ENCODE data around the gene MAN1A1.
"Not testable (repeated sequence)": the region's sequence is repeated elsewhere in the genome, so short reads cannot be mapped to it uniquely, and the experiment has no call there.

Gene MAN1A1

GRCh38 chr6:119349361-119350201 lies at the start of gene MAN1A1:
Gene MAN1A1, minus strand, starts transcription at chr6:119349761. Its CDS starts 696 bp downstream, at chr6:119349065.
- peak; percentile 74 for DNase-seq

- DNase-seq: no peak
These were observed 45.6 kb upstream of the MAN1A1 start for GRCh38 chr6:119395192-119395591.

DNA sequence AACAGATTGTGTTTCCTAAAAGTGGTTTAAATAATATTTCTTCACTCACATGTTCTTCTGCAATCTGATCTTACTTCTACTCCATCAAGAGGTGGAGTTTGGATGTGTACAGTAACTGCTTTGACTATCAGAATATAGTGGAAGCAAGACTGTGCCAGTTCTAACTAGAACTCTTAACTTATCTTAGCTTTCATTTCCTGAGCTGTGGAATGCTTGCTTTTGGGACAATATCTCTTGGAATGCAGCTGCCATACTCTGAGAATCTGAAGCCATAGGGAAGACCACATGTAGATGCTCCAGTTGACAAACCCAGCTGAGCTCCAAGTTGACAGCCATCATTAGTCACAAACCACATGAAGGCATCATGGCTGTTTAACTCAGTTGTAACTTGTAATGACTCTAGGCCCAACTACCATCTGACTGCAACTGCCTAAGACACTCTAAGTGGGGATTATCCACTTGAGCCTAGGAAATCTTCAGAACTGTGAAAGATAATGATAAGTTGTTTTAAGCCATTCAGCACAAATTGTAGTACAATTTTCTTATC lies 40.8 kb upstream of the MAN1A1 start:
- DNase-seq: no peak

DNA sequence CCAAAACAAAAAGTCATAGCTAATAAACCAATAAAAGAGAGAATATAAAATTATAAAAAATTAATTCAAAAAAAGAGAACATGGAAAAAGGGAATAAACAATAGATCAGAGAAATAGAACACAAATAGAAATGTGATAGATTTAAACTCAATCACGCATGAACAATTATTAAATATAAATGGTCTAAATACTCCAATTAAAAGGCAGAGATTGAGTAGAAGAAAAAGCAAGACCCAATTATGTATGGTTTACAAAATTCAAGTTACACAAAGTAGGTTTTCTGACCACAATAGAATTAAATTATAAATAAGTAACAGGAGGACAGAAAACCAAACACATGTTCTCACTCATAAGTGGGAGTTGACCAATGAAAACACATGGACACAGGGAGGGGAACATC lies 36.4 kb upstream of the MAN1A1 start:
- DNase-seq: no peak

DNA sequence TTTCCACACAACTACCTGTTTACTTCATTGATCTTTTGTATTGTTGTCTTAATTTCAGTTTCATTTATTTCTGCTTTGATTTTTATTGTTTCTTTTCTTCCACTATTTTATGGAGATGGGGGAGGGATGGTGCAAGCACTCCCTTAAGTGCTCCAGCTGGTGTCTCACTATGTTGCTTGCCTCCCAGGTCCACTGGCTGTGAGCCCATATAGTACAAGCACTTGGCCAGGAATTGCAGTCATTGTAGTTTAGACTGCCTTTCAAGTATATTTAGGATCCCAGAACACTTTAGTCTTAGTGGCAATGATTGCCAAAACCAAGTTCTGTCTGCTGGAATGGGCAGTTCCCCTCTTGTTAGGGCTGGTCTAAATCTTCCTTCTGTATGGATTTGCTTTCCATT lies 34.9 kb upstream of the MAN1A1 start:
- DNase-seq: no peak

DNA sequence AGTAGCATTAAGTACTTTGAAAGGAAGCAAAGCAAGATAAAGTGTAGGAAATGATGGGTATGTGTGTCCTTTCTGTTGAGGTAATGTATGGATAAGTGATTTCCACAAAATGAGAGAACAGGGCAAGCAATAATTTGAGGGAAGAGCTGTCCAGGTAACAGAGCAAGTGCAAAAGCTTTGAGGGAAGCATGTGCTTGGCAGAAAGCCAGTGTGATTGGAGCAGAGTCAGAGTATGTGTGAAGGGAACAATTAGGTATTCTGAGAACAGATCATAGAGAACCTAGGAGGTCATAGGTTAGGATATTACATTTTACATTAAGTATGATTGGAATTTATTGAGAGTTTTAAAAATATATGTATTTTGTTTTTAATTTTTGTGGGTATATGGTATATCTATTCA lies 30.2 kb upstream of the MAN1A1 start:
- no peak for DNase-seq

DNA sequence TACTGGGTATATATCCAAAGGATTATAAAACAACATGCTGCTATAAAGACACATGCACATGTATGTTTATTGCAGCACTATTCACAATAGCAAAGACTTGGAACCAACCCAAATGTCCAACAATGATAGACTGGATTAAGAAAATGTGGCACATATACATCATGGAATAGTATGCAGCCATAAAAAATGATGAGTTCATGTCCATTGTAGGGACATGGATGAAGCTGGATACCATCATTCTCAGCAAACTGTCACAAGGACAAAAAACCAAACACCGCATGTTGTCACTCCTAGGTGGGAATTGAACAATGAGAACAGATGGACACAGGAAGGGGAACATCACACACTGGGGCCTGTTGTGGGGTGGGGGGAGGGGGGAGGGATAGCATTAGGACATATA lies 27.5 kb upstream of the MAN1A1 start:
- DNase-seq: not testable (repeated sequence)

- no peak for DNase-seq
These were observed 20.5 kb upstream of the MAN1A1 start for GRCh38 chr6:119370080-119370479.

DNA sequence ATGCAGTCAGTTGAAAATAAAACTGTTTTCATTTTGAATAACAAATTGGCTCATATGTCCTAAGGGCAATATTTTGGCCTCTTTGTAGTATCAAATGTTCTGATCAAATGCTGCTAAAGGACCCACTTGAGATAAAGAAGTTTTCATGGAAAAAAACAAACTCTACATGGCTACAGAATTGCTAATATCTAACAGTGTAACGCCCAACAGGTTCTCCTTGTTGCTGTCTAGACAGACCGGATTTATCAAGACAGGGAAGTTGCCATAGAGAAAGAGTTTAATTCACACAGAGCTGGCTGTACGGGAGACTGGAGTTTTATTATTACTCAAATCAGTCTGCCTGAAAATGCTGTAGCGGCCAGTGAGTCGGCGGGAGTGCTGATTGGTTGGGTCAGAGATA lies 19.4 kb upstream of the MAN1A1 start:
- DNase-seq: no peak

GRCh38 chr6:119361209-119361608 lies 11.6 kb upstream of the MAN1A1 start:
- no peak for DNase-seq

DNA sequence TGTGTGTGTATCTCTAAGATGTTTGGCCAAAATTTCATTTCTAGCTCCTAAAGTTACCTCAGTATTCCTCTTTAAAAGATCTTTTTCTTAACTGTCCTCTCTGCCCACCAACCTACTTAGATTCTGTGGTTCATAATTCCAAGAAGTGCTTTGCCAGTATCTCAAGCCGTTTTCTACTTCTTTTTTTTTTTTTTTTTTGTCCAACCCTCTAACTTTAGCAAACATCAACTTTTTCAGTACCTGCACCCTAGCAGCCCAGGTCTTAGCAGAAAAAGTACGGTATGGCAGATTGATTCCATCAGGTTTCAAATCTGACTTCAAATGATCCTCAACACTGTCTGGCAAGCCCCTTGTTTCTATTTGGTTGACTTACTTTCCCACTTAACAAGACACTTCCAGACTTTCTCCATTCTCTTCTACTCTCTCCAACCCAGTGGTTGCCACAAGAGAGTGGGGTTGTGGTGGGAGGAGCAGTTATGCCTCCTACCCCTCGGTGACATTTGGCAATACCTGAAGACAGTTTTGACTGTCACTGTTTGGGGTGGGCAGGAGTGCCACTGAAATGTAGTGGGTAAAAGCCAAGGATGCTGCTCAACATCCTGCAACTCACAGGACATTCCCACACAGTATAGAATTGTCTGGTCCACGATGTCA lies 10.8 kb upstream of the MAN1A1 start:
- DNase-seq: no peak

DNA sequence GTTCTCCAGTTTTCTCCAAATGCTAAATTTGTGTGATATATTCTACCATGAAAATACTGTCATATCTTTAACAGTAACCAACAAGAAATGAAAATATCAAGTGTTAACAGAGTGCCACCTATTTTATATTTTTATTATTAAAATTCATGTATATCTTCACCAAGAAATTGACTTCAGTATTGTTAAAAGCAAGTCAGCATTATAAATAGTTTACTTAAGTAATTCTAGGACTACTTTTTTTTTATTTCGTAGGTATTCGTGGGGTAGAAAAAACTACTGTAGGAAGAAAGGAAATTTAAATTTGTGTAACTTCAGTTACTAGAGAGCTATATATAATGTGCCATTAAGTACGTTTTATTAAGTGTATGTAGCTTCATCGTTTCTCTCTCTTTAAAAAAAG lies 6.3 kb upstream of the MAN1A1 start:
- DNase-seq: no peak

DNA sequence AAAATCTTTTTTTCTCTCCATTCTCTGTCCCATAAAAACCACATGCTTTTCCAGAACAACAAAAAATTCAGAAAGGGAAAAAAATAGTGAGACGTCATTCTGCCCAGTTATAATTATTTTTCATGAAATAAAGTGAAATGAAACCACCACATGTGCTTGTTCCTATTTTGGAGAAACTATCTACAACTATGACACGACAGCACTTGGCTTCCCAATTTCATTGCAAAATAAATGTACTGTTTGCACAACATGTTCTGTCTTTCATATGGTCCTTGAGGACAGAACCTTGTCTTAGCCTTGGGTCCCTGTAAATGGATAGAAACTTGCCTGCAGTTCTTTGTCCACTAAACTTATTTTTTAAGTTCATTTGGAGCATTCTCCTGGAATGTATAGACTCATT lies 5.6 kb upstream of the MAN1A1 start:
- no peak for DNase-seq

GRCh38 chr6:119353696-119354095 lies 4.1 kb upstream of the MAN1A1 start:
- no peak for DNase-seq

DNA sequence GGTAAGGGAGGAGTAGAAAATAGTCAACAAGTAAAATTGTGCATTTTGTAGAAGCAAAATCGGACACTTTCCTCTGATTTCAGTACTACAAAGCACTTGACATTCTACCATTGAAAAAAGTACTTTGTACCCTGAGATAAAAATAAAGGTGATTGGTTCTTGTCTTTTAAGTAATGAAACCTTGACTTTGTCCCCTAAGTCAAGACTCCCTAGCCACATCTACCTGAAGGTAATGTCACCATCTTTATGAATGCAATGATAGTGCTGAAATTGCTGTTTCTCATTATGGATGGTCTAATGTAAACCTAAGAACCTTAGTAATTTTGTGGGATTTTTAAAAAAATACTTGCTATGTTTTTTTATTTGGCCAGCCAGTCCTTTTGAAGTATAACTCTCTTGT lies 2.4 kb upstream of the MAN1A1 start:
- no peak for DNase-seq

DNA sequence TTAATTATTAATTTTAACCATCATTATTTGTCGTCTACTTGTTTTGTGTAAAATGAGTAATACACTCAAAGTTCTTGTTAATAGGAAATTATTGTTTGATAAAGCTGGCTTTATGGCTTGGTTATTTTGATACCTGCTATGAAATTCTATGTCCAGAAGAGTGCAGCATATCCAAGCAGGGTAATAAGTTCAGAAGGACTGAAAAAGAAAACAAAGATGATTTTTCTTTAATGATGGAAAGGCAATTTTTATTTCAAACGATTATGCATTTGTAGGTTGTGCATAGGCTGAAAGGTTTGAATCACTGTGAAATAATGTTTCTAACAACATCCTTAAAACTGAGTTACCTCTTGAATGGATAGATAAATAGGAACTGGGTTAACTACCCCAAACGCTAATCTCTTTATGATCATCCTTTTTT lies 1.4 kb upstream of the MAN1A1 start:
- DNase-seq: no peak

- DNase-seq: peak; percentile 18
These were observed 816 bp upstream of the MAN1A1 start for GRCh38 chr6:119350202-119350951.

- peak; percentile 32 for DNase-seq
These were observed 707 bp downstream of the MAN1A1 start for GRCh38 chr6:119348748-119349360.

DNA sequence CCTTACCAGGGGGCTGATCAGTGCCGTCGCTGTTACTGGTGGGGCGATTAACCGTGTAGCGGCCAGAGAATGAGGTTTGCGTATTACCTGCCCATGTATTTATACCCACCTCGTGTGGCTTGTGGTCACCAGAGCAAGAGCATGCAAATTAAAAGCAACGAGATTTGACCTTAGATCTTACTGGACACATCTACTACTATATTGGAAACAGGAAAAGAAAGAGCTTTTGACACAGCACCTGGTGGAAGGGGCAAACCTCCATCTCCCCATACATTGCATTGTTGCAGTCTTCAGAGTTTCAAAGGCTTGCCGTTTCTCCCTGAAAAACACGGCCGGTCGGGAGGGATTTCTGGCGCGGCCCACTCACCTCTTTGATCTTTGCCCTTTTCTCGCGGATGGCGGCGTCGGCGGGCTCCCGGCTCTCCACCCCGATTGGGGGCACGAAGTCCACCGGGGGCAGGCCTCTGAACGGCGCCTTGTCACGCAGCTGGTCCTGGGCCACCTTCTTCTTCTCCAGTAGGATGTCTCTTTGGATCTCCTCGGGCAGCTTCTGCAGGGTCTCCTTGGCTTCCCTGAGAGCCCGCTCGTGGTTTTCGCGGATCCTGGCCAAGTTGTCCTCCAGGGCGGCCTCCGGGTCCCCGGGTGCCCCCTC lies 1.3 kb downstream of the MAN1A1 start:
- no peak for DNase-seq

GRCh38 chr6:119347466-119348095 lies 2.0 kb downstream of the MAN1A1 start:
- no peak for DNase-seq

DNA sequence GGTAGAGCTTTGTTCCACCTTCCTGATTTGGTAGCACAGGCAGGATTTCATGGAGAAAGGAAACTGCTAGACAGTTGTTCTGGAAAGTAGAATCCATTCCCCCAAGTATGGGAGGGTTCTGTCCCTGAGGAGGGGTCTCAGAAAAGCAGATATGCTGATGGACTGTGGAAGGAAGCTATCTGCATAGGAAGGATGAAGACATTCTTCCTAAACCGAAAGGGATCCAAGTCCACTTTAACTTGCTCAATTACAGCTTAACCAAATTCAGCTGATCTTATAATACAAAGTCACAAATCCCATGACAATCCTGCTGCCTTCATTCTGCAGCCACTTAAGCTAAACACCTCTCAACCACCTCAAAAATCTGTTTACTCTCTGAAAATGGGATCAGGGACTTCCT lies 2.6 kb downstream of the MAN1A1 start:
- DNase-seq: no peak

- no peak for DNase-seq
These were observed 3.1 kb downstream of the MAN1A1 start for GRCh38 chr6:119346450-119346849.

All from T1000 (cell line).